Transverse colon (tissue), 3 donors: ENCODE data around the gene RNGTT.

Source experiments
- CTCF ChIP-seq, 5 experiments: fragments of 200-600 bp in 3 of 5; fragments of 450-650 bp in 2 of 5; sonication (generic) in 3 of 5; IDR thresholded peaks; 1 replicate in 2 of 5; 2 replicates in 3 of 5; pipeline ENCODE4 v1.5.1; 2016 to 2017; ENCODE audit warnings: antibody characterized with exemption in 5 of 5, inconsistent platforms in 3 of 5, mild to moderate bottlenecking in 2 of 5, moderate library complexity in 1 of 5
- POLR2A ChIP-seq: fragments of 450-650 bp; IDR thresholded peaks from one replicate; pipeline ENCODE4 v1.6.1; 2016; ENCODE audit warnings: antibody characterized with exemption, mild to moderate bottlenecking, moderate library complexity

DNA sequence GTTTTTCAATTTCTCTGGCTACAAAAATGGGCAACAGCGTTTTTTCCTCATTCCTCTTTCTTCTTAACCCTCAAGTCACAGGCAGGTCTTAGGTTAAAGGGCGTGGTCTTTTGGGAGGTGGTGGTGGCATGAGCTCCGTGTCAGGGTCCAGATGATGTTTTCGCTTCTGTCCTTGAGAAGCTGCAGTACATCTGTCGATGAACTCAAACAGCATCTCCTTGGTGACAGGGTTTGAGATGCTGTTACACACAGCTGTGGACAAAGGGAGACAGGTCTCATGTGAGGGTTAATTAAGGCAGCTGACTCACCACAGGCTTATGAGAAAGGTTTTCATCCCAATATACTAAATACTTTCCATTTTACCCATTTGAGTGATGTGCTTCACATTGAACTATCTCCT, 350.8 kb downstream of the RNGTT start:
- TF ChIP-seq CTCF (IDR thresholded peaks at IDR 0.05): no peak
- no peak for TF ChIP-seq POLR2A
